Mucosa of rectum (tissue), 2 donors: Measurements from ENCODE around the gene GSTA3.
"Not testable (repeated sequence)": the region's sequence is repeated elsewhere in the genome, so short reads cannot be mapped to it uniquely, and the experiment has no call there.

Experiments
- H3K27ac ChIP-seq, 2 donors: one replicate each; pipeline ENCODE4 v1.7.0; 2013; ENCODE audit warnings: inconsistent platforms in 2 of 2, low read depth in 2 of 2, low read length in 2 of 2
- H3K27me3 ChIP-seq, 2 donors: one replicate each; pipeline ENCODE4 v1.7.0; 2013; ENCODE audit warnings: low read length in 2 of 2; ENCODE audit not compliant: control insufficient read depth in 2 of 2, insufficient read depth in 2 of 2
- H3K36me3 ChIP-seq, 2 donors: one replicate each; pipeline ENCODE4 v1.7.0; 2013; ENCODE audit warnings: low read length in 2 of 2; ENCODE audit not compliant: control insufficient read depth in 2 of 2, insufficient read depth in 2 of 2
- H3K4me1 ChIP-seq, 2 donors: one replicate each; pipeline ENCODE4 v1.7.0; 2013; ENCODE audit warnings: low read length in 2 of 2, mild to moderate bottlenecking in 1 of 2; ENCODE audit not compliant: control insufficient read depth in 2 of 2, insufficient read depth in 2 of 2
- H3K4me3 ChIP-seq, 2 donors: one replicate each; pipeline ENCODE4 v1.7.0; 2013; ENCODE audit warnings: low read length in 2 of 2
- H3K9ac ChIP-seq, 2 donors: one replicate each; pipeline ENCODE4 v1.7.0; 2013; ENCODE audit warnings: low read length in 2 of 2, low read depth in 1 of 2, mild to moderate bottlenecking in 1 of 2
- H3K9me3 ChIP-seq, 2 donors: one replicate each; pipeline ENCODE4 v1.7.0; 2013; ENCODE audit warnings: low read length in 2 of 2; ENCODE audit not compliant: control insufficient read depth in 2 of 2
- donor health status: healthy.
- donor health status: Normal muscosa, but diverticular disease.

GSTA3 gene

DNA sequence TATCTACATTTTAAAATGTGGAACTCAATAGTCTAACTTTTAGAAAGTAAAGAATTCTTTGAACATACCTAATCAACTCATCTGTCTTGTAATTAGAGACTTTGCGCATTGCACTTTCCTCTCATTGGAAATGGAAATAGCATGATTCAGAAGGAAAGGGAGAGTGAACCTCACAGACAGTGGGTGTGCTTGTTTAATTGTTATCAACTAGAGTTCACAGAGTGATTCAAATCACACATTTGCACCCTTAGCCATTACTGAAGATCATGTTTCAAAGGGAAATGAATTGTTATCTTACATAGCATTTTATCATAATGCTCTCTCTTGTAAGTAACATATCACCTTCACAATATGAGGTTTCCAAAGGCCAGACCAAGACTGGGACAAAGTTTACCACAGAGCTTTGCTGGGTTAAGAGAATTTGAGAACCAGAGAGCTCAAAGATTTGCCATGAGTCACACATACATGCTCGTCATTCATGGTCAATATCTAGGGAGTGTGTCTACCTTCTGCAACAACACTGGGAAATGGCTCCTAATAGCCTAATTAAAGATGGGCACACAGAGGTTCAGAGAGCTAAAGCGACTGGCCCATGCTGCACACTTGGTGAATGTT is 21.5 kb downstream of the GSTA3 start:
- H3K9ac ChIP-seq, result no peak overlapping the region
- no peaks in the 10 kb centered on the region for H3K27me3 ChIP-seq
- H3K9me3 ChIP-seq, result no peaks in the 10 kb centered on the region
- no peak overlapping the region for H3K27ac ChIP-seq
- no peaks in the 10 kb centered on the region for H3K36me3 ChIP-seq
- no peak overlapping the region for H3K4me3 ChIP-seq
- H3K4me1 ChIP-seq, result no peaks in the 10 kb centered on the region

DNA sequence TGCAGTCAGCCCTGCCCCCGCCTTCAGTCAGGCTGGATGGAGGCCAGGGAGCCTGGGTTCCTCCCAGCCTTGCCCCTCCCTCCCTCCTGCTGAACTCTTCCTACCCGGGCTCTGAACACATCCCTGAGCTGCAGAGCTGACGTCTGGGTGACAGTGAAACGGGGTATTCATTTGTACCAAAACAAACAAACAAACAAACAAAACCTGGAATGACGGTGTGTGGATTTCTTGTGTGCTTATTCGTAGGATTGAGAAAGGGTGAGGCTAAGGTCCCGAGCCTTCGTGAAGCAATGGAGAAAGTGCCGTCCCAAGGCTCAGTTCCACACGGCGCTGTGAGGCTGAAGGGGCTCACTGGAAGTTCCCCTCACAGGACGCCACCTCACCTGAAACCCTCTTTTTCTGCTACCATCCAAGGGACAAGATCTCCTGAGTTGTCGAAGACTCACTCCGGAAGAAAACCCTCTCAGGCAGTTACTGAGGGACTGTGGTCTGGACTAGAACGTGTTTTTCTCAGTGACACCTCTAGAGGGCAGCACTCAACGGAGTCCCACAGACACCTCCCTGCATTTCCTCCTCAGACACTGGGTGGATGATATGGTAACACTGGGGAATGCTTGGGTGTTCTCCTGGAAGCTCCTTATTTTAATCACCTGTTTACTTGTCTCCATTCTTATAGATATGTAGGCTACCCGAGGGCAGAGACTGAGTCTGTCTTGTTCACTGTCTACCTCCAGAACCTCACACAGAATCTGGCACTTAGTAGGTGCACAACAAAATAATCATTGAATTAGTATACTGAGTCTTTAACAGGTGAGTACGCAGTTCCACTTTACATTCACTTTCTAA is 27.3 kb downstream of the GSTA3 start:
- Histone ChIP-seq H3K9me3 (no peaks in the 10 kb centered on the region), H3K36me3 (no peaks in the 10 kb centered on the region), H3K4me3 (peak overlapping the region; percentile 80 to 86), H3K27ac (peak overlapping the region; percentile 52 to 53), H3K27me3 (no peaks in the 10 kb centered on the region), H3K9ac (peak overlapping the region; percentile 78 to 81), H3K4me1 (no peaks in the 10 kb centered on the region)

DNA sequence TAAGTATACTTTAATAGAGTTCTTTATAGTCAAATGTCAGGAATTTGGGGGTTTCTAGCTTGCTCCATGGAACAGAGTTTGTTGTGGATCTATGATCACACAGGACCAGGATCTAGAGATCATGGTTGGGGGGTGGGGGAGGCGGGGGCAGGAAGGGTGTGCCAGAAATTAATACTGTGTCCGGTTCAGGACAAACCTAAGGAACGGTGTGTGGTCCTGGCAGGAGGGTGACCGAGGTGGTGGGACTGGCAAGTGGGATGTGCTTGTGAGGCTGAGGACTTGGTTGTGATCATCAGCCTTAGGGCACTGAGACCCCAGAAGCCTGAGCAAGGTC is 27.9 kb downstream of the GSTA3 start:
- H3K27me3 ChIP-seq, result no peaks in the 10 kb centered on the region
- H3K4me1 ChIP-seq, result no peaks in the 10 kb centered on the region
- no peak overlapping the region for H3K27ac ChIP-seq
- H3K9me3 ChIP-seq, result no peaks in the 10 kb centered on the region
- no peaks in the 10 kb centered on the region for H3K36me3 ChIP-seq
- H3K9ac ChIP-seq, result peak overlapping the region in 1 of 2 donors; percentile 78
- peak overlapping the region; percentile 80 to 86 for H3K4me3 ChIP-seq

DNA sequence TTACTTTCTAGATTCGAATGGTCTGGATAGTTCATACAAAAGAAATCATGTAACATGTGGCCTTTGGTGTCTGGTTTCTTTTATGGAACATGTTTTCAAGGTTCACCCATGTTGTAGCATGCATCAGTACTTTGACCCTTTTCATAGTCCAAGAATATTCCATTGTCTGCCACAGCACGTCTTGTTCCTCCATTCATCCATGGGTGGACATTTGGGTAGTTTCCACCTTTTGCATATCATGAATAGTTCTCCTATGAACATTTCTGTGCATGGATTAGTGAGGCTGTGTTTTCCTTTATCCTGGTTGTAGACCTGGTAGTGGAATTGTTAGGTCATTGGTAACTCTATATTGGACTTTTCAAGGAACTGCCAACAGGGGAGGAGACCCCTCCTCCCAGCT is 31.7 kb downstream of the GSTA3 start:
- Histone ChIP-seq H3K36me3 (no peaks in the 10 kb centered on the region), H3K27ac (no peak overlapping the region), H3K27me3 (no peaks in the 10 kb centered on the region), H3K4me3 (no peak overlapping the region), H3K9me3 (no peaks in the 10 kb centered on the region), H3K9ac (no peak overlapping the region), H3K4me1 (no peaks in the 10 kb centered on the region)

DNA sequence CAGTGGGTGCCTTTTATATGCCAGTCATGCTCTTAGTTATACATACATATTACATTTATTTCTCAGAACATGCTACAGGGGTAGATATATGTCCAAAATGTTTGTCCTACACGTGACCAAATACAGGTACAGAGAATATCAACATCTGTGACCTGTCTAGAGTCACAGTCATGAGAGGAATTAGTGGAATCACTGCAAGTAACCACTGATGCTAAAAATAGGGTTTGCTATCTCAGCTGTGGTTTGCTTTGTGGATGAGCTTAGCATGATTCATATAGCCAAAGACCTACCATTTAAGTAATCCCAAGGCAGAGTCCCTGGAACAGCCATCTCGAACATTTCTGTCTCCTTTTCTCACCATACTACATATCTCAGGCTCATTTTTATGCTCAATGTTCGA is 32.3 kb downstream of the GSTA3 start:
- Histone ChIP-seq H3K4me3 (no peak overlapping the region), H3K27me3 (no peaks in the 10 kb centered on the region), H3K36me3 (no peaks in the 10 kb centered on the region), H3K9ac (no peak overlapping the region), H3K4me1 (no peaks in the 10 kb centered on the region), H3K9me3 (no peaks in the 10 kb centered on the region), H3K27ac (no peak overlapping the region)

DNA sequence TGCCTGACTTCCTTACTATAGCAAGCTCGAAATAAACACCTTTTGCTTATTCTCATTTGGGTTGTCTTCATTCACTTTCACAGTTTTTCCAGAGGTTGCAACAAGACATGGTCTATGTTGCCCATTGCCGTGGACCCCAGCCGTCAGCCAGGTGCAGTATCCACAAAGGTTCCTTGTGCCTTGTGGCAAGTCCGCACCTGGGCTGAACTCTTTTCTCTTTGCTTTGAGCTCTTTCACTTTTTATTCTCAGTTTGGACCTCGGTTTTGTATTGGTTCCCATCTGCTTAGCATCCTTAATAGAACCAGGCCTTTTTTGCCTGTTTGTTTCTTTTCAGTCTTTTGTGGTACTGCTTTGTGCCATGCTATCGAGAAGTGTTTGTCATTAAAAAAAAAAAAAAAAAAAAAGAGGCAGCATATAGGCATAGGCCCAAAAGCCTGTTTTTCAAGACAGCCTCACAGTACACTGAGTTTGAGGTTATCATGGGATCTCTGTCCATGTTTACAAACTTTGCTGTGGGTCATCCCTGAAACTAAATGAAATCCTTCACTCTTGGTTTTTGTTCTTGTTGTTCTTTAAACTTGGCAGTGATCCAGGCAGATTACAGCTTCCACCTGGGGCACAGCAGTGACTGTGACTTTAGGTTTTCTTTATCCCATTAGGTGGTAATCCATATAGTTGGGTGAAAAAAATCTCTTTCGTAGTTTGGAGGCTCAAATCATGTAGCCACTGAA is 33.3 kb downstream of the GSTA3 start:
- Histone ChIP-seq H3K9ac (no peak overlapping the region), H3K4me1 (peaks cover 0 to 3% of the 10 kb centered on the region in 2 donors), H3K36me3 (no peaks in the 10 kb centered on the region), H3K9me3 (no peaks in the 10 kb centered on the region), H3K27me3 (no peaks in the 10 kb centered on the region), H3K4me3 (no peak overlapping the region), H3K27ac (no peak overlapping the region)

DNA sequence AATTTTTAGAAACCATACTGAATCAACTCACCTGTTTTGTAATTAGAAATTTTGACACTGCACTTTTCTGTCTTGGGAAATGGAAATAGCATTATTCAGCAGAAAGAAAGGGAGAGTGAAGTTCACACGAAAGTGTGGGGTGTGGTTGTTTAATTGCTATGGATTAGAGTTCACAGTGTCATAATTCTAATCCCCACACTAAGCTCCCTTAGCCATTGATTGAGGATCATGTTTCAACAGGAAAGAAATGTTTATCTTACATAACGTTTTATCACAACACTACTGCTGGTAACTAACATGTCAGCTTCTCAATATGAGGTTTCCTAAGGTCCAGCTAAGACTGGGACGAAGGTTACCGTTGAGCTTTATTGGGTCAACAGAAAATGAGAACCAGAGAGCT is 37.5 kb downstream of the GSTA3 start:
- Histone ChIP-seq H3K9me3 (no peaks in the 10 kb centered on the region), H3K9ac (no peak overlapping the region), H3K27ac (no peak overlapping the region), H3K36me3 (no peaks in the 10 kb centered on the region), H3K4me1 (peaks cover 0 to 3% of the 10 kb centered on the region in 2 donors), H3K27me3 (no peaks in the 10 kb centered on the region), H3K4me3 (no peak overlapping the region)

DNA sequence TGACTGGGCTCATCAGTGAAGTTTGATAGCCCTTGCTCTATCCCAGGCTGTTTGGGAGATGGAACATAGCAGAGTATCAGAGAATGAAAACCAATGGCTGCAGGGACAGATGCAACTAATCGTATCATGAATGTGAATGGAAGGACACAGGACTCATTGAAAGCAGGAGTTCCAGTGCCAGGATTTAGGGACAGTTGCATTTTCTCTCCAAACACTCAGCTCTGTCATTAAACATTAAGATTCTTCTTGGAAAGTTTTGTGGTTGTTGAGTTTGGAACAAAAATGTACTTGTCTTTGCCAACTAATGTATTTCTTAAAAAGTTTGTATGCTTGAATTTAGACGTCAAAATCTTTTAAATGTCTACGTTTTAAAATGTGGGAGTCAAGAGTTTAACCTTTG is 37.9 kb downstream of the GSTA3 start:
- no peaks in the 10 kb centered on the region for H3K36me3 ChIP-seq
- H3K9ac ChIP-seq, result no peak overlapping the region
- peaks cover 0 to 3% of the 10 kb centered on the region in 2 donors for H3K4me1 ChIP-seq
- no peaks in the 10 kb centered on the region for H3K9me3 ChIP-seq
- no peaks in the 10 kb centered on the region for H3K27me3 ChIP-seq
- no peak overlapping the region for H3K4me3 ChIP-seq
- no peak overlapping the region for H3K27ac ChIP-seq

DNA sequence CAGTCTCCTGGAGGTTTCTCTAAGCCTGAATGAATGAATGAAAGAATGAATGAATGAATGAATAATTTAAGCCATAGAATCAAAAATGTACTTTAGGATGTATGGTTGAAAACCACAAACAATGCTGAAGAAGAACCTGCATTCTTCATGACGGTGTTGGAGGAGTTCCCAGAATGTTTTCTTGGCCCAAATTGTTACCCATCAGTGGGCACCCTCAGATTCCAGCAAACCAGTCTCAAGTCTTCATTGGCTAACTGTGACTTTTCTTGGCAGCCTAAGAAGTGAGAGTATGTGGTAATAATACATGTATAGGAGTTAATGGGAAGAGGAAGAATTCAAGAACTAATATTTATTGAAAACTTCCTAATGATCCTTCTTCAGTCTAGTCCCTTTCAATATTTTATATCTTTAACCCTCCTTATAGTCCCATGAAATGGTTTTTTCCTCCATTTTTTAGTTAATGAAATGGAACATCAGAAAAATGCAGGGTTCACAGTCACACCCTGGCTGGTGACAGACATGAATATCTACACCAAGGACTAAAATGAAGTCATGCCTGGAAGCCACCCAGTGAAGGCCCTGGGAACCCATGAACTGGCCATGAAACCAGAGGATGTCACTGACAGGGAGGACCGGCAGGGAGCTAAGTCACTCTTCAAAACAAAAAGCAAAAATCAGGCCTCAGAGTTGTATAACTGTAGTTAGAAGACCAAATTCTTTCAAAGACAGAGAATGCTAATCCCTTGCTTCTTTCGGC is 39.0 kb downstream of the GSTA3 start:
- not testable (repeated sequence) for H3K9ac ChIP-seq, H3K9me3 ChIP-seq, H3K27ac ChIP-seq, H3K4me3 ChIP-seq, H3K4me1 ChIP-seq, H3K27me3 ChIP-seq, H3K36me3 ChIP-seq

DNA sequence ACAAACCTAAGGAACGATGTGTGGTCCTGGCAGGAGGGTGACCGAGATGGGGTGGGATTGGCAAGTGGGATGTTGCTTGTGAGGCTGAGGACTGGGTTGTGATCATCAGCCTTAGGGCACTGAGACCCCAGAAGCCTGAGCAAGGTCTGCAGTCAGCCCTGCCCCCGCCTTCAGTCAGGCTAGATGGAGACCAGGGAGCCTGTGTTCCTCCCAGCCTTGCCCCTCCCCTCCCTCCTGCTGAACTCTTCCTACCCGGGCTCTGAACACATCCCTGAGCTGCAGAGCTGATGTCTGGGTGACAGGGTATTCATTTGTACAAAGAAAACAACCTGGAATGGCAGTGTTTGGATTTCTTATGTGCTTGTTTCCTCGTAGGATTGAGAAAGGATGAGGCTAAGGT is 40.6 kb downstream of the GSTA3 start:
- not testable (repeated sequence) for H3K4me3 ChIP-seq, H3K9me3 ChIP-seq, H3K36me3 ChIP-seq, H3K27me3 ChIP-seq, H3K4me1 ChIP-seq, H3K9ac ChIP-seq, H3K27ac ChIP-seq
